SK-N-SH (cell line): Measurements from ENCODE around the gene MGME1. TPM values are rescaled to one million over a fixed set of nuclear protein-coding genes. Genes with fewer than 3 reads are reported as not detected.

Experiments used
- CTCF ChIA-PET: fragments of 300-600, 350-600 bp; formaldehyde crosslinking; extraction: SDS; loops from one replicate; lab custom pipeline; 2021; lab: Yijun Ruan, JAX
- POLR2A ChIA-PET: fragments of 350-600 bp; sonication (Branson Sonifier 250); formaldehyde crosslinking; extraction: SDS; loops from one replicate; lab custom pipeline; 2020; ENCODE audit warnings: antibody characterized with exemption, inconsistent platforms; lab: Yijun Ruan, JAX
- DNase-seq: peaks from one replicate; pipeline ENCODE4 v3.0.0; 2012
- H2AFZ ChIP-seq: fragments of 200-600 bp; sonication (generic); 2 replicates; pipeline ENCODE4 v1.8.1; 2016; ENCODE audit warnings: antibody characterized with exemption, mild to moderate bottlenecking, low read depth
- H3F3A ChIP-seq: fragments of 200-600 bp; sonication (generic); replicated peaks from 2 replicates; pipeline ENCODE3; 2016; ENCODE audit warnings: antibody characterized with exemption, mild to moderate bottlenecking; ENCODE audit not compliant: insufficient read depth
- H3K27ac ChIP-seq, 2 experiments: fragments of 200-500 bp in 1 of 2; fragments of 200-600 bp in 1 of 2; sonication (Bioruptor generic) in 1 of 2; sonication (generic), shearing (Covaris generic) in 1 of 2; 2 replicates each; pipeline versions ENCODE4 v1.5.1 to v1.6.1; 2014 to 2016; ENCODE audit warnings: low read depth in 2 of 2, inconsistent platforms in 1 of 2, low read length in 1 of 2, mild to moderate bottlenecking in 1 of 2, mixed read lengths in 1 of 2
- H3K27me3 ChIP-seq: fragments of 200-600 bp; sonication (generic), shearing (Covaris generic); 2 replicates; pipeline ENCODE4 v1.6.1; 2016; ENCODE audit warnings: mixed run types; ENCODE audit not compliant: insufficient read depth
- H3K36me3 ChIP-seq, 2 experiments: fragments of 200-500 bp in 1 of 2; fragments of 200-600 bp in 1 of 2; sonication (Bioruptor generic) in 1 of 2; sonication (generic) in 1 of 2; replicated peaks in 1 of 2; 2 replicates each; pipeline versions ENCODE3 to v1.5.1; 2014 to 2016; ENCODE audit warnings: low read length in 1 of 2, mild to moderate bottlenecking in 1 of 2; ENCODE audit not compliant: insufficient read depth in 2 of 2, control insufficient read depth in 1 of 2
- H3K4me1 ChIP-seq, 2 experiments: fragments of 200-500 bp in 1 of 2; fragments of 200-600 bp in 1 of 2; sonication (Bioruptor generic) in 1 of 2; sonication (generic), shearing (Covaris generic) in 1 of 2; 2 replicates each; pipeline versions ENCODE4 v1.5.1 to v1.6.1; 2014 to 2016; ENCODE audit warnings: low read depth in 1 of 2, low read length in 1 of 2, mixed run types in 1 of 2; ENCODE audit not compliant: insufficient read depth in 2 of 2, control insufficient read depth in 1 of 2
- H3K4me2 ChIP-seq: fragments of 200-600 bp; sonication (generic), shearing (Covaris generic); 2 replicates; pipeline ENCODE4 v1.6.1; 2017; ENCODE audit warnings: mixed run types
- H3K4me3 ChIP-seq, 2 experiments: fragments of 200-500 bp in 1 of 2; fragments of 200-600 bp in 1 of 2; sonication (Bioruptor generic) in 1 of 2; sonication (generic), shearing (Covaris generic) in 1 of 2; 2 replicates each; pipeline versions ENCODE4 v1.5.1 to v1.8.1; 2014 to 2016; ENCODE audit warnings: low read depth in 2 of 2, inconsistent platforms in 1 of 2, low read length in 1 of 2, mild to moderate bottlenecking in 1 of 2, mixed read lengths in 1 of 2, moderate library complexity in 1 of 2
- H3K79me2 ChIP-seq: fragments of 200-600 bp; sonication (generic); 2 replicates; pipeline ENCODE4 v1.8.1; 2017; ENCODE audit warnings: mild to moderate bottlenecking; ENCODE audit not compliant: insufficient read depth
- H3K9ac ChIP-seq: fragments of 200-600 bp; sonication (generic); 2 replicates; pipeline ENCODE4 v1.6.1; 2017; ENCODE audit warnings: mixed run types
- H3K9me2 ChIP-seq: fragments of 200-600 bp; sonication (generic); 2 replicates; pipeline ENCODE4 v1.6.1; 2017; ENCODE audit warnings: mixed run types
- H3K9me3 ChIP-seq: fragments of 200-600 bp; sonication (generic); 2 replicates; pipeline ENCODE4 v1.6.1; 2017; ENCODE audit warnings: mixed run types, mild to moderate bottlenecking, moderate library complexity
- H4K20me1 ChIP-seq: fragments of 200-600 bp; sonication (generic); 2 replicates; pipeline ENCODE4 v1.6.1; 2017; ENCODE audit warnings: mild to moderate bottlenecking, mixed run types; ENCODE audit not compliant: insufficient read depth
- ELF1 ChIP-seq: IDR thresholded peaks from 2 replicates; pipeline ENCODE4 v1.4.0; 2012
- EP300 ChIP-seq, 2 experiments: IDR thresholded peaks; 2 replicates each; pipeline versions ENCODE4 v1.4.0 to v1.6.1; 2012; ENCODE audit warnings: borderline replicate concordance in 1 of 2, low read depth in 1 of 2, low read length in 1 of 2
- FOSL2 ChIP-seq: IDR thresholded peaks from 2 replicates; pipeline ENCODE4 v1.4.0; 2012; ENCODE audit warnings: low read depth, mild to moderate bottlenecking, moderate library complexity, borderline replicate concordance
- FOXM1 ChIP-seq: IDR thresholded peaks from 2 replicates; pipeline ENCODE4 v1.4.0; 2012; ENCODE audit warnings: low read depth, mild to moderate bottlenecking
- IRF3 ChIP-seq: fragments of 150-350 bp; IDR thresholded peaks from 2 replicates; pipeline ENCODE4 v1.6.1; 2016; ENCODE audit warnings: mild to moderate bottlenecking, low read depth, low read length
- MXI1 ChIP-seq: IDR thresholded peaks from 2 replicates; pipeline ENCODE4 v1.6.1; 2012; ENCODE audit warnings: mild to moderate bottlenecking, low read depth, low read length, improper control_type of control experiment
- PBX3 ChIP-seq: IDR thresholded peaks from 2 replicates; pipeline ENCODE4; 2012
- RAD21 ChIP-seq: IDR thresholded peaks from 2 replicates; pipeline ENCODE4 v1.6.1; 2012; ENCODE audit warnings: mild to moderate bottlenecking, low read length
- TCF12 ChIP-seq: IDR thresholded peaks from 2 replicates; pipeline ENCODE4 v1.4.0; 2012
- USF1 ChIP-seq: IDR thresholded peaks from 2 replicates; pipeline ENCODE4 v1.4.0; 2012; ENCODE audit warnings: low read depth, borderline replicate concordance
- USF2 ChIP-seq: fragments of 150-350 bp; IDR thresholded peaks from 2 replicates; pipeline ENCODE4 v1.6.1; 2017; ENCODE audit warnings: antibody characterized with exemption, low read length, low read depth, borderline replicate concordance
- WGBS: methylation state at CpG from one replicate; pipeline ENCODE4 v1.1.6; 2017; ENCODE audit warnings: low lambda C conversion rate; 5-methylcytosine and 5-hydroxymethylcytosine counted together
- polyA plus RNA-seq, 3 experiments: library from polyadenylated mRNA; depleted of rRNA; stranded (reverse); fragments of >200 nt; gene quantifications; 2 replicates each; pipeline ENCODE4 v1.2.3, GENCODE V29; 2012

MGME1 gene
- polyA plus RNA-seq, 1 of the 3 experiments (the other 2 are of a cell fraction), result 7.9 TPM

GRCh38 chr20:18031050-18031449 lies 62.2 kb downstream of the MGME1 start:
- H3K4me2 ChIP-seq, result no peak overlapping the region
- no peaks in the 10 kb centered on the region; the same call in 1 of the 2 replicates for H3K27me3 ChIP-seq
- H3K9me2 ChIP-seq, result no peaks in the 10 kb centered on the region
- H3K9ac ChIP-seq, result no peak overlapping the region
- WGBS, result 55% methylated on average over 6 of the region's 15 CpGs
- TF ChIP-seq RAD21 (no peak), IRF3 (no peak)
- no peaks in the 10 kb centered on the region for H4K20me1 ChIP-seq
- H3K79me2 ChIP-seq, result no peaks in the 10 kb centered on the region
- no peak overlapping the region for H2AFZ ChIP-seq
- no peaks in the 10 kb centered on the region for H3K4me1 ChIP-seq
- H3K36me3 ChIP-seq, result no peaks in the 10 kb centered on the region
- H3F3A ChIP-seq, result no peaks in the 10 kb centered on the region
- CTCF ChIA-PET, result no interaction called here
- no peak overlapping the region for H3K27ac ChIP-seq
- POLR2A ChIA-PET, result no interaction called here
- H3K4me3 ChIP-seq, result no peak overlapping the region
- H3K9me3 ChIP-seq, result no peaks in the 10 kb centered on the region
- DNase-seq, result no peak

- H3K36me3 ChIP-seq, result no peaks in the 10 kb centered on the region
- no peak overlapping the region for H3K9ac ChIP-seq
- no peak for TF ChIP-seq EP300 (IDR thresholded peaks at IDR 0.05; ENCODE audit: borderline replicate concordance in 1 of 2, low read depth in 1 of 2, low read length in 1 of 2)
- no peak for TF ChIP-seq PBX3
- TF ChIP-seq, all 33 proteins: peak for 0
- no peak overlapping the region for H2AFZ ChIP-seq
- POLR2A ChIA-PET, result no interaction called here
- H3K4me1 ChIP-seq, result no peaks in the 10 kb centered on the region
- no peak overlapping the region for H3K4me2 ChIP-seq
- H3K9me2 ChIP-seq, result no peaks in the 10 kb centered on the region
- no peak for DNase-seq
- no peaks in the 10 kb centered on the region; the same call in 1 of the 2 replicates for H3K27me3 ChIP-seq
- H4K20me1 ChIP-seq, result no peaks in the 10 kb centered on the region
- 62% methylated on average over 7 of the region's 7 CpGs for WGBS
- H3K4me3 ChIP-seq, result no peak overlapping the region
- H3F3A ChIP-seq, result no peaks in the 10 kb centered on the region
- H3K79me2 ChIP-seq, result no peaks in the 10 kb centered on the region
- H3K9me3 ChIP-seq, result no peaks in the 10 kb centered on the region
- CTCF ChIA-PET, result no interaction called here
- no peak overlapping the region for H3K27ac ChIP-seq
Observed at GRCh38 chr20:18031888-18032509, 63.2 kb downstream of the MGME1 start.

- no peaks in the 10 kb centered on the region for H3K79me2 ChIP-seq
- H3K9ac ChIP-seq, result no peak overlapping the region
- H2AFZ ChIP-seq, result no peak overlapping the region
- no peak overlapping the region for H3K4me2 ChIP-seq
- H4K20me1 ChIP-seq, result no peaks in the 10 kb centered on the region
- no peak for DNase-seq
- H3K4me1 ChIP-seq, result no peaks in the 10 kb centered on the region
- no peaks in the 10 kb centered on the region for H3K36me3 ChIP-seq
- no peak for TF ChIP-seq TCF12
- no peak for TF ChIP-seq ELF1
- no peak for TF ChIP-seq EP300 (IDR thresholded peaks at IDR 0.05; ENCODE audit: borderline replicate concordance in 1 of 2, low read depth in 1 of 2, low read length in 1 of 2)
- no peak for TF ChIP-seq USF2
- TF ChIP-seq MXI1, result no peak
- TF ChIP-seq USF1, result no peak
- no peak for TF ChIP-seq FOSL2
- TF ChIP-seq FOXM1, result no peak
- TF ChIP-seq, all 33 proteins: peak for 0
- Histone ChIP-seq H3K9me2 (no peaks in the 10 kb centered on the region), H3K4me3 (no peak overlapping the region), H3F3A (no peaks in the 10 kb centered on the region), H3K9me3 (no peaks in the 10 kb centered on the region), H3K27ac (no peak overlapping the region), H3K27me3 (no peaks in the 10 kb centered on the region; the same call in 1 of the 2 replicates)
- WGBS, result 66% methylated on average over 17 of the region's 17 CpGs
- CTCF ChIA-PET, result no interaction called here
- POLR2A ChIA-PET, result no interaction called here
Observed at GRCh38 chr20:18032977-18033892, 64.4 kb downstream of the MGME1 start.
